K562 (cell line): Measurements from ENCODE around the gene PCBP2. TPM values are rescaled to one million over a fixed set of nuclear protein-coding genes. Genes with fewer than 3 reads are reported as not detected.

ENCODE experiments used
- HES1 ChIP-seq: fragments of 450-650 bp; IDR thresholded peaks from 2 replicates; pipeline ENCODE4 v1.6.1; 2016; ENCODE audit warnings: low read depth, mild to moderate bottlenecking, moderate library complexity
- MBD2 ChIP-seq: sonication (generic); IDR thresholded peaks from 2 replicates; pipeline ENCODE4 v1.6.1; 2016; ENCODE audit warnings: low read depth, borderline replicate concordance
- RERE ChIP-seq: sonication (generic); formaldehyde crosslinking; IDR thresholded peaks from 2 replicates; pipeline ENCODE4 v1.8.0; 2023; ENCODE audit warnings: missing genetic modification reagents, mild to moderate bottlenecking, borderline replicate concordance
- SOX6 ChIP-seq: fragments of 450-650 bp; IDR thresholded peaks from 2 replicates; pipeline ENCODE4 v1.6.1; 2014; ENCODE audit warnings: mild to moderate bottlenecking
- SRSF1 ChIP-seq: fragments of 200-400 bp; formaldehyde crosslinking; IDR thresholded peaks from 2 replicates; pipeline ENCODE4 v1.6.1; 2017; ENCODE audit warnings: mild to moderate bottlenecking, low read depth, low read length, moderate library complexity
- ZFX ChIP-seq: sonication (generic); formaldehyde crosslinking; IDR thresholded peaks from 2 replicates; pipeline ENCODE4 v1.8.0; 2022; ENCODE audit warnings: mild to moderate bottlenecking, missing genetic modification reagents, moderate library complexity
- ZNF639 ChIP-seq, 2 experiments: fragments of 200-800 bp in 1 of 2; sonication (Bioruptor generic) in 1 of 2; sonication (generic) in 1 of 2; formaldehyde crosslinking in 1 of 2; IDR thresholded peaks in 1 of 2; conservative IDR thresholded peaks in 1 of 2; 2 replicates each; pipeline versions ENCODE4 v1.5.0 to v1.6.1; 2016 to 2020; ENCODE audit warnings: missing compliant biosample characterization in 1 of 2, missing genetic modification characterization in 1 of 2, missing genetic modification reagents in 1 of 2
- polyA plus RNA-seq, 8 experiments: library from polyadenylated mRNA; depleted of rRNA in 4 of 8; stranded (reverse) in 5 of 8; unstranded in 3 of 8; fragments of >200 nt; fragmentation: Nextera tagmentation in 2 of 8; fragmentation: Illumina TruSeq in 1 of 8; extraction: Ambion mirVana in 2 of 8; extraction: Trizol in 1 of 8; gene quantifications; 2 replicates each; pipeline versions ENCODE4 v1.2.1 to v1.2.3, GENCODE V29; 2011 to 2014; ENCODE audit warnings: inconsistent platforms in 1 of 8, missing spikeins in 1 of 8
- total RNA-seq, 7 experiments: library from RNA; depleted of rRNA in 6 of 7; stranded (reverse); fragments of >200 nt in 6 of 7; fragmentation: Illumina TruSeq in 2 of 7; extraction: Trizol in 2 of 7; gene quantifications; 2 replicates each; pipeline versions ENCODE4 v1.2.1 to v1.2.3, GENCODE V29; 2011 to 2021; ENCODE audit warnings: low replicate concordance in 1 of 7

PCBP2 gene
- total and polyA plus RNA-seq, 9 of the 15 experiments (the other 6 are each of a cell fraction or from before 2014, with no cell fraction given), result 137 to 831 (median 328) TPM

- TF ChIP-seq HES1 (no peak), RERE (CRISPR knock-in tag) (no peak), SRSF1 (no peak), ZFX (peak; percentile 62), ZNF639 (CRISPR knock-in tag; conservative IDR thresholded peaks at IDR 0.05 in 1 of 2, IDR thresholded peaks at IDR 0.05 in 1 of 2) (no peak), SOX6 (no peak), MBD2 (0 out of 2 replicates have a peak, but pooled peaks have one; percentile 4)
These were observed 26.3 kb upstream of the PCBP2 start (continued) for GRCh38 chr12:53425515-53426150.
